CD4-positive, alpha-beta T cell (primary cell): ENCODE results near the gene CPE. TPM values are rescaled to one million over a fixed set of nuclear protein-coding genes. Genes with fewer than 3 reads are reported as not detected.

Source experiments
- ATAC-seq: fragments of 200-7000 bp; cut with Tn5 transposase; one replicate; pipeline ENCODE4 v1.10.0; 2022; ENCODE audit warnings: mild to moderate bottlenecking; ENCODE audit not compliant: poor library complexity
- CTCF ChIA-PET: fragments of 350-600 bp; sonication (Branson Sonifier 250); formaldehyde crosslinking; loops from one replicate; lab custom pipeline; 2021; ENCODE audit warnings: antibody characterized with exemption, inconsistent platforms; lab: Charles Lee
- POLR2A ChIA-PET: fragments of 350-600 bp; sonication (Branson Sonifier 250); formaldehyde crosslinking; loops from one replicate; lab custom pipeline; 2021; ENCODE audit warnings: antibody characterized with exemption, inconsistent platforms; lab: Charles Lee
- DNase-seq, 14 experiments: peaks; one replicate each; pipeline ENCODE4 v3.0.0-alpha.2; 2013 to 2020; ENCODE audit warnings: mixed read lengths in 2 of 14
- H3K27ac ChIP-seq, 2 donors: one replicate each; pipeline versions ENCODE4 v1.5.1 to v1.7.0; 2013; ENCODE audit warnings: low read length in 2 of 2, low read depth in 1 of 2, mild to moderate bottlenecking in 1 of 2
- H3K27me3 ChIP-seq, 2 experiments: 1 replicate in 1 of 2; 2 replicates in 1 of 2; pipeline versions ENCODE4 v1.6.1 to v1.7.0; 2013; ENCODE audit warnings: low read length in 2 of 2, control low read depth in 1 of 2, mild to moderate bottlenecking in 1 of 2, moderate library complexity in 1 of 2; ENCODE audit not compliant: insufficient read depth in 2 of 2, control insufficient read depth in 1 of 2
- H3K36me3 ChIP-seq: one replicate; pipeline ENCODE4 v1.6.1; 2013; ENCODE audit warnings: low read length, control low read depth; ENCODE audit not compliant: insufficient read depth
- H3K4me1 ChIP-seq: one replicate; pipeline ENCODE4 v1.6.1; 2013; ENCODE audit warnings: low read length, control low read depth; ENCODE audit not compliant: insufficient read depth
- H3K4me3 ChIP-seq: one replicate; pipeline ENCODE4 v1.5.1; 2013; ENCODE audit warnings: mild to moderate bottlenecking, low read length, moderate library complexity
- H3K9me3 ChIP-seq, 2 experiments: 1 replicate in 1 of 2; 2 replicates in 1 of 2; pipeline versions ENCODE4 v1.6.1 to v1.7.0; 2013; ENCODE audit warnings: low read length in 2 of 2, mild to moderate bottlenecking in 2 of 2, control low read depth in 1 of 2, moderate library complexity in 1 of 2; ENCODE audit not compliant: control insufficient read depth in 1 of 2, insufficient read depth in 1 of 2
- H3K27ac Mint-ChIP-seq: one replicate; pipeline ENCODE4 v1.8.0; 2020; ENCODE audit warnings: mixed read lengths
- H3K27me3 Mint-ChIP-seq: one replicate; pipeline ENCODE4 v1.8.0; 2021; ENCODE audit warnings: mixed read lengths
- H3K36me3 Mint-ChIP-seq: one replicate; pipeline ENCODE4 v1.8.0; 2021; ENCODE audit warnings: low read depth, mixed read lengths
- H3K4me1 Mint-ChIP-seq: one replicate; pipeline ENCODE4 v1.8.0; 2021; ENCODE audit warnings: low read depth, mixed read lengths
- H3K4me3 Mint-ChIP-seq: one replicate; pipeline ENCODE4 v1.8.0; 2020; ENCODE audit warnings: mild to moderate bottlenecking, mixed read lengths
- H3K9me3 Mint-ChIP-seq: one replicate; pipeline ENCODE4 v1.8.0; 2020; ENCODE audit warnings: mixed read lengths
- CTCF ChIP-seq: fragments of 200-600 bp; IDR thresholded peaks from one replicate; pipeline ENCODE4 v1.8.0; 2022; ENCODE audit warnings: antibody characterized with exemption, mild to moderate bottlenecking
- intact Hi-C, 2 experiments: fragments of 100-400 bp; cut with DNase I in 1 of 2; cut with micrococcal nuclease in 1 of 2; formaldehyde crosslinking; loops; one replicate each; pipeline versions ENCODE4 v1.15.1 to v1.9.0; 2023 to 2025; cut with DNase I, micrococcal nuclease
- total RNA-seq, 174 experiments: library from RNA in 2 of 174; stranded (reverse) in 2 of 174; gene quantifications; one replicate each; pipeline ENCODE4 v1.2.3 and lab custom pipeline; 2021 to 2026

Gene CPE
- total RNA-seq, 2 experiments from 2014 or later = not detected

- no peak overlapping the region for H3K27ac Mint-ChIP-seq
- H3K4me3 Mint-ChIP-seq = no peak overlapping the region
- DNase-seq (no peak), ATAC-seq (no peak)
- Histone ChIP-seq H3K27ac (no peak overlapping the region), H3K36me3 (no peaks in the 10 kb centered on the region), H3K9me3 (peaks cover 0 to 4% of the 10 kb centered on the region in 2 experiments), H3K4me3 (no peak overlapping the region), H3K4me1 (no peaks in the 10 kb centered on the region), H3K27me3 (peaks cover 0 to 4% of the 10 kb centered on the region in 2 experiments)
- peaks cover 6% of the 10 kb centered on the region for H3K9me3 Mint-ChIP-seq
- no peak for TF ChIP-seq CTCF
- intact Hi-C loops = no loop called here
- ChIA-PET CTCF (no interaction called here), POLR2A (no interaction called here)
- peaks cover 4% of the 10 kb centered on the region for H3K27me3 Mint-ChIP-seq
- H3K4me1 Mint-ChIP-seq = no peaks in the 10 kb centered on the region
- H3K36me3 Mint-ChIP-seq = no peaks in the 10 kb centered on the region
These were observed 91.2 kb downstream of the CPE start for GRCh38 chr4:165470009-165470408.

- Mint-ChIP-seq H3K27me3 (peaks cover 23% of the 10 kb centered on the region), H3K4me1 (no peaks in the 10 kb centered on the region), H3K9me3 (peaks cover 6% of the 10 kb centered on the region), H3K4me3 (no peak overlapping the region), H3K36me3 (no peaks in the 10 kb centered on the region), H3K27ac (no peak overlapping the region)
- intact Hi-C loops = no loop called here
- TF ChIP-seq CTCF = no peak
- Histone ChIP-seq H3K4me1 (no peaks in the 10 kb centered on the region), H3K4me3 (no peak overlapping the region), H3K27me3 (peaks cover 0 to 4% of the 10 kb centered on the region in 2 experiments), H3K27ac (no peak overlapping the region), H3K9me3 (peaks cover 0 to 4% of the 10 kb centered on the region in 2 experiments), H3K36me3 (no peaks in the 10 kb centered on the region)
- ChIA-PET POLR2A (no interaction called here), CTCF (interaction anchor here (2.0 kb wide), 1 partner anchor 342 kb away, joined by 6 read pairs; no protein-coding TSS in a partner anchor)
- DNase-seq (no peak), ATAC-seq (no peak)
These were observed 94.3 kb downstream of the CPE start for GRCh38 chr4:165472943-165473676.

GRCh38 chr4:165474784-165475705, 96.2 kb downstream of the CPE start:
- no peak for ATAC-seq
- H3K4me3 ChIP-seq = no peak overlapping the region
- peaks cover 0 to 4% of the 10 kb centered on the region in 2 experiments for H3K9me3 ChIP-seq
- intact Hi-C loops = no loop called here
- Mint-ChIP-seq H3K36me3 (no peaks in the 10 kb centered on the region), H3K9me3 (peaks cover 6% of the 10 kb centered on the region), H3K27me3 (peaks cover 23% of the 10 kb centered on the region), H3K4me3 (no peak overlapping the region), H3K27ac (no peak overlapping the region), H3K4me1 (no peaks in the 10 kb centered on the region)
- no peak for DNase-seq
- ChIA-PET POLR2A (no interaction called here), CTCF (no interaction called here)
- no peak for TF ChIP-seq CTCF
- H3K4me1 ChIP-seq = no peaks in the 10 kb centered on the region
- no peaks in the 10 kb centered on the region for H3K36me3 ChIP-seq
- H3K27ac ChIP-seq = no peak overlapping the region
- peaks cover 0 to 4% of the 10 kb centered on the region in 2 experiments for H3K27me3 ChIP-seq
